Trophoblast cell (in vitro differentiated cells and primary cell): ENCODE measurements around the gene UGT2B17.

Source experiments
- DNase-seq, 2 donors: peaks; one replicate each; pipeline ENCODE4 v3.0.0-alpha.2; 2016
- H2AFZ ChIP-seq: 2 replicates; pipeline ENCODE4 v1.6.1; 2013; ENCODE audit warnings: low read length, moderate library complexity, mild to moderate bottlenecking; ENCODE audit not compliant: insufficient read depth, poor library complexity
- H2AK5ac ChIP-seq: 2 replicates; pipeline ENCODE4 v1.6.1; 2013; ENCODE audit warnings: mild to moderate bottlenecking, low read length
- H2BK120ac ChIP-seq: 2 replicates; pipeline ENCODE4 v1.6.1; 2013; ENCODE audit warnings: low read length, mild to moderate bottlenecking, moderate library complexity; ENCODE audit not compliant: insufficient read depth, poor library complexity
- H2BK12ac ChIP-seq: 2 replicates; pipeline ENCODE4 v1.6.1; 2013; ENCODE audit warnings: mild to moderate bottlenecking, low read length, moderate library complexity
- H2BK5ac ChIP-seq: 2 replicates; pipeline ENCODE4 v1.6.1; 2013; ENCODE audit warnings: low read length, low read depth, moderate library complexity, mild to moderate bottlenecking; ENCODE audit not compliant: poor library complexity
- H3K14ac ChIP-seq: 2 replicates; pipeline ENCODE4 v1.6.1; 2013; ENCODE audit warnings: mild to moderate bottlenecking, low read length
- H3K18ac ChIP-seq: 2 replicates; pipeline ENCODE4 v1.6.1; 2013; ENCODE audit warnings: mild to moderate bottlenecking, low read length
- H3K23ac ChIP-seq: 2 replicates; pipeline ENCODE4 v1.6.1; 2013; ENCODE audit warnings: low read length
- H3K27ac ChIP-seq: 2 replicates; pipeline ENCODE4 v1.5.1; 2013; ENCODE audit warnings: low read depth, mild to moderate bottlenecking, inconsistent platforms, low read length, moderate library complexity
- H3K27me3 ChIP-seq: 2 replicates; pipeline ENCODE4 v1.6.1; 2013; ENCODE audit warnings: inconsistent platforms, mild to moderate bottlenecking, low read length, moderate library complexity; ENCODE audit not compliant: insufficient read depth
- H3K36me3 ChIP-seq, 2 experiments: 1 replicate in 1 of 2; 2 replicates in 1 of 2; pipeline ENCODE4 v1.6.1; 2013; ENCODE audit warnings: low read length in 2 of 2, mild to moderate bottlenecking in 2 of 2, moderate library complexity in 1 of 2; ENCODE audit not compliant: insufficient read depth in 2 of 2, control insufficient read depth in 1 of 2
- H3K4ac ChIP-seq: 2 replicates; pipeline ENCODE4 v1.6.1; 2013; ENCODE audit warnings: low read depth, mild to moderate bottlenecking, low read length, moderate library complexity
- H3K4me1 ChIP-seq, 2 experiments: 1 replicate in 1 of 2; 2 replicates in 1 of 2; pipeline ENCODE4 v1.6.1; 2013; ENCODE audit warnings: low read length in 2 of 2, mild to moderate bottlenecking in 2 of 2, moderate library complexity in 1 of 2; ENCODE audit not compliant: insufficient read depth in 2 of 2, control insufficient read depth in 1 of 2
- H3K4me2 ChIP-seq: 2 replicates; pipeline ENCODE4 v1.6.1; 2013; ENCODE audit warnings: inconsistent platforms, mild to moderate bottlenecking, low read length, moderate library complexity
- H3K4me3 ChIP-seq: 2 replicates; pipeline ENCODE4 v1.5.1; 2013; ENCODE audit warnings: mild to moderate bottlenecking, low read depth, low read length, inconsistent platforms
- H3K79me1 ChIP-seq: one replicate; pipeline ENCODE4 v1.6.1; 2013; ENCODE audit warnings: low read length
- H3K79me2 ChIP-seq: 2 replicates; pipeline ENCODE4 v1.6.1; 2013; ENCODE audit warnings: low read length, mild to moderate bottlenecking; ENCODE audit not compliant: control insufficient read depth, insufficient read depth, poor library complexity
- H3K9ac ChIP-seq: 2 replicates; pipeline ENCODE4 v1.6.1; 2013; ENCODE audit warnings: mild to moderate bottlenecking, low read length
- H3K9me3 ChIP-seq: 2 replicates; pipeline ENCODE4 v1.6.1; 2013; ENCODE audit warnings: low read depth, mild to moderate bottlenecking, control low read depth, inconsistent platforms, low read length; ENCODE audit not compliant: insufficient read depth
- H4K12ac ChIP-seq: 2 replicates; pipeline ENCODE4 v1.6.1; 2013; ENCODE audit warnings: low read depth, mild to moderate bottlenecking, low read length, moderate library complexity
- H4K8ac ChIP-seq: 2 replicates; pipeline ENCODE4 v1.6.1; 2013; ENCODE audit warnings: low read depth, mild to moderate bottlenecking, low read length, moderate library complexity
- H4K91ac ChIP-seq: one replicate; pipeline ENCODE4 v1.6.1; 2013; ENCODE audit warnings: low read depth, mild to moderate bottlenecking, low read length, moderate library complexity
- WGBS: extraction: QIAGEN DNeasy Blood & Tissue Kit; methylation state at CpG from one replicate; pipeline ENCODE4 v1.1.7; 2013; ENCODE audit warnings: missing lambda C conversion rate; ENCODE audit not compliant: insufficient read length, insufficient coverage; ENCODE audit errors: extremely low coverage; 5-methylcytosine and 5-hydroxymethylcytosine counted together

The UGT2B17 gene

DNA sequence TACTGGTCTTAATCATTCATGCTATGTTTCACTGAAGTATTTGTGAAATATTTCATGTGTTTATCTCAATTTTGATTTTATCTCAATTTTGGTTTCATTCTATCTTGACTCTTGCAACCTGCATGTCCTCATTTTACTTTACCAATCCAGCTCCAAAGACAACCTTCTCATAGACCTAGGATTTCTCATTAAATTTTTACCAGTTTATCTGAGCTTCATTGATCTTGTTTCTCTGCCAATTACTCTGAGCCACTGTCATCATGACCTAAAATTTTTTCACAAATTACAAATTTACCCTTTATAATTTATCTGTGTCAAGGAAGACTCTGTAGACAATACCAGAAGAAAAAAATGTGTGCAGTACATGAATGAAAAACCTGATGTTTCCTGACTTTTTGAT is 18.6 kb upstream of the UGT2B17 start:
- Histone ChIP-seq H3K23ac (no peak overlapping the region), H4K12ac (no peak overlapping the region)
- DNase-seq: no peak

DNA sequence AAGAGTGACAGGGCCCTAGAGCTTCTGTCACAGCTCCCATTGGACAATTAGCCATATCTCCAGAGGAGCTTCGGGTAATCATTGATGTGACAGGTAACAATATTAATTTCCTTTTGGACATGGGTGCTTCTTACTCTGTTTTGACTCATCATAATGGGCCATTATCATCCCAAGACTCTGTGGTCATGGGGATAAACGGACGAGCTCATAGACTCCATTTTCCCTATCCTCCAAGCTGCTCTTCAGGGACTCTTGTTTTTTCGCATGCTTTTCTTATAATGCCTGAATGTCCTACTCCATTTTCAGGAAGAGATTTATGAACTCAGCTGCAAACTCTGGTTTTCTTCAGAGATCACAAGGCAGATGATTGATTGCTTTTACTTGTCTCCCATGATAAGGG is 17.0 kb upstream of the UGT2B17 start:
- Histone ChIP-seq H3K4me3 (no peak overlapping the region), H4K12ac (no peak overlapping the region), H3K27me3 (no peaks in the 10 kb centered on the region), H3K4me1 (peaks cover 2 to 3% of the 10 kb centered on the region in 2 experiments), H3K9ac (no peak overlapping the region), H3K18ac (no peak overlapping the region), H3K36me3 (no peaks in the 10 kb centered on the region), H2BK12ac (peak overlapping the region; percentile 80), H2AK5ac (no peak overlapping the region), H3K27ac (no peak overlapping the region), H3K23ac (no peak overlapping the region), H2BK5ac (peak overlapping the region; percentile 27), H3K4me2 (no peak overlapping the region), H3K79me2 (no peaks in the 10 kb centered on the region), H3K79me1 (peaks cover 9% of the 10 kb centered on the region), H2BK120ac (no peak overlapping the region), H4K91ac (no peak overlapping the region), H2AFZ (no peak overlapping the region), H4K8ac (peak overlapping the region; percentile 65), H3K9me3 (no peaks in the 10 kb centered on the region), H3K4ac (no peak overlapping the region), H3K14ac (no peak overlapping the region)
- DNase-seq: no peak
- no CpG with 5 or more reads among the region's 4 CpGs for WGBS

More for the DNA sequence above, 18.6 kb upstream of the UGT2B17 start:
- Histone ChIP-seq H3K4me1 (peaks cover 2 to 3% of the 10 kb centered on the region in 2 experiments), H3K9ac (no peak overlapping the region), H3K27me3 (no peaks in the 10 kb centered on the region), H3K9me3 (no peaks in the 10 kb centered on the region), H3K79me1 (peaks cover 9% of the 10 kb centered on the region), H3K36me3 (no peaks in the 10 kb centered on the region), H3K14ac (no peak overlapping the region), H3K4me2 (no peak overlapping the region), H3K18ac (no peak overlapping the region), H3K27ac (no peak overlapping the region), H3K4me3 (no peak overlapping the region), H2BK120ac (no peak overlapping the region), H2BK5ac (no peak overlapping the region), H3K4ac (no peak overlapping the region), H2AFZ (no peak overlapping the region), H4K8ac (no peak overlapping the region), H3K79me2 (no peaks in the 10 kb centered on the region), H2BK12ac (no peak overlapping the region), H4K91ac (no peak overlapping the region), H2AK5ac (no peak overlapping the region)

DNA sequence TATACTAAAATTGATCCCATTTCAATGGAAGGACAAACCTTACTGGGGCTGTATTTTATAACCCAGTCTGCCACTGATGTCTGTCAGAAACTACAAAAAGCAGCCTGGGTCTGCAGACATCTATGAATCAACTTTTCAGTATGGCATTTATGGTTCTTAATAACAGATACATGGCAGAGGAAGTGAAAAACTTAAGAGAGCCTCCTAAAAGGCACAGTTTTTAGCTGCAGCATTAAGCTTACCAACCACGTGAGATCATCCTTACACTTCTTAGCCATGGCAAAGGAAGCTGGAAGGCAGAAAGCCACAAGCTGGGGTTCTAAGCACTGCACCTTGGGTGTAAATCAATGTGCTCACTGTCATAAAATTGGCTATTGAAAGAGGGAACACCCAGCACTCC is 16.6 kb upstream of the UGT2B17 start:
- Histone ChIP-seq H3K4me3 (no peak overlapping the region), H3K36me3 (no peaks in the 10 kb centered on the region), H3K4me2 (no peak overlapping the region), H2BK12ac (peak overlapping the region; percentile 80), H4K8ac (peak overlapping the region; percentile 65), H4K12ac (no peak overlapping the region), H2AK5ac (no peak overlapping the region), H3K18ac (no peak overlapping the region), H3K79me1 (peaks cover 9% of the 10 kb centered on the region), H3K27me3 (no peaks in the 10 kb centered on the region), H3K27ac (no peak overlapping the region), H3K9me3 (no peaks in the 10 kb centered on the region), H2BK120ac (no peak overlapping the region), H4K91ac (no peak overlapping the region), H3K9ac (no peak overlapping the region), H3K14ac (no peak overlapping the region), H2BK5ac (peak overlapping the region; percentile 27), H3K79me2 (no peaks in the 10 kb centered on the region), H3K4ac (no peak overlapping the region), H3K4me1 (peaks cover 2 to 3% of the 10 kb centered on the region in 2 experiments), H3K23ac (no peak overlapping the region), H2AFZ (no peak overlapping the region)
- no peak for DNase-seq
- no CpG with 5 or more reads among the region's 1 CpG for WGBS

DNA sequence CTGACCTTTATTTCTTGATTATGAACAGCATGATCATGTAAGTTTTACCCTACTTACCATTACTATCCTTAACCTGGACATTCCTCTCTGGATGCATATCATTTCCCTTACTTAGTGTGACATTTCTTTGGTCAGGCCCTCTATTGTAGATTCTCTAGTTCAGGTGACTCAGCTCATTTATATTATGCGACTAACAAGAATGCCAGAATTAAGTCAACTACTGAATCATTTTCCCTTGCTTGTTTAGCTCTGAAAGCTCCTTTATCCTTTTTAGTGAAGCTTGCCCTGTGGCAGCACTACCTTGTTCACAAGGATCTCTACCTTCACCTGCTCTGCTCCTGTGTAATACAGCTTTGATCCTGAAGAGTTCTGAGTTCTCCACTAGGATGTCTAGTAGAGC is 15.1 kb upstream of the UGT2B17 start:
- H3K4me3 ChIP-seq: no peak overlapping the region
- no peak overlapping the region for H2BK120ac ChIP-seq
- no peaks in the 10 kb centered on the region for H3K36me3 ChIP-seq
- no CpG with 5 or more reads among the region's 1 CpG for WGBS
- H4K8ac ChIP-seq: no peak overlapping the region
- H2BK5ac ChIP-seq: no peak overlapping the region
- no peak overlapping the region for H3K18ac ChIP-seq
- H3K79me1 ChIP-seq: peaks cover 9% of the 10 kb centered on the region
- H3K14ac ChIP-seq: no peak overlapping the region
- H3K4me2 ChIP-seq: no peak overlapping the region
- no peak overlapping the region for H4K12ac ChIP-seq
- no peak overlapping the region for H2AK5ac ChIP-seq
- H4K91ac ChIP-seq: no peak overlapping the region
- H3K9ac ChIP-seq: no peak overlapping the region
- H3K79me2 ChIP-seq: no peaks in the 10 kb centered on the region
- H3K9me3 ChIP-seq: no peaks in the 10 kb centered on the region
- no peak overlapping the region for H3K23ac ChIP-seq
- no peak overlapping the region for H2AFZ ChIP-seq
- H2BK12ac ChIP-seq: no peak overlapping the region
- H3K4me1 ChIP-seq: peaks cover 2 to 3% of the 10 kb centered on the region in 2 experiments
- no peak for DNase-seq
- no peak overlapping the region for H3K27ac ChIP-seq
- H3K4ac ChIP-seq: no peak overlapping the region
- H3K27me3 ChIP-seq: no peaks in the 10 kb centered on the region
